SK-N-MC (cell line): ENCODE results near the gene OSCAR.

Source experiments
- EZH2 ChIP-seq: fragments of 200-600 bp; sonication (generic); IDR thresholded peaks from one replicate; pipeline ENCODE4 v1.6.1; 2017; ENCODE audit warnings: antibody characterized with exemption
- POLR2AphosphoS5 ChIP-seq: IDR thresholded peaks from 2 replicates; pipeline ENCODE4 v1.6.1; 2012; ENCODE audit warnings: mild to moderate bottlenecking, low read depth, low read length, borderline replicate concordance

DNA sequence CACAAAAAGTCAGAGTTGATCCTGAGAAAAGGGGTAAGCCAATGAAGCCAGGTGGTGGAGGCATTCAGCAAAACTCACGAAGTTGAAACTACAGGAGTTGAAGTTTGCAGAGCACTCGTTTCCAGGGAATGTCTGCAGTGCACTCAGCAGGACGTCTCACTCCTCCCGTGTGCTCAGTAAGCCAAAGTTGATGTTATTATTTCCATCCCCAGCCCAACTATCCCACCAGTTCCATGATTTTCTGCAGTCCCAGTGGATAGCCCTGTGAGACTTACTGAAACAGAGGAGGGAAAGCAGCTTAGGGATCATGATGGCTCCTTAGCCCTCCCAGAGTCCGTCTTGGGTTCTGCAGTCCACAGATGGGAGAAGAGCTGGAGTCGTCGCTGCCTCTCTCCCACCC lies 19.6 kb downstream of the OSCAR start, which contains the start of gene TARM1:
- TF ChIP-seq EZH2 = no peak
- no peak for TF ChIP-seq POLR2AphosphoS5
